Upper lobe of left lung (tissue), 4 donors: ENCODE measurements around the gene ENKUR.

ENCODE experiments used
- EP300 ChIP-seq, 4 donors: sonication (generic); formaldehyde crosslinking; IDR thresholded peaks; one replicate each; pipeline ENCODE4 v1.5.1; 2017; ENCODE audit warnings: antibody characterized with exemption in 4 of 4, control low read depth in 2 of 4
- POLR2A ChIP-seq, 4 donors: fragments of 450-650 bp; IDR thresholded peaks; one replicate each; pipeline ENCODE4 v1.5.1; 2016 to 2017; ENCODE audit warnings: antibody characterized with exemption in 4 of 4, mild to moderate bottlenecking in 2 of 4
- POLR2AphosphoS5 ChIP-seq, 2 donors: sonication (generic); formaldehyde crosslinking; IDR thresholded peaks; one replicate each; pipeline ENCODE4 v1.5.1; 2017; ENCODE audit warnings: antibody characterized with exemption in 2 of 2
- TF ChIP-seq, protein P1 (sequence below), 6 experiments: fragments of 450-650 bp in 4 of 6; fragments of 200-600 bp in 2 of 6; sonication (generic) in 2 of 6; IDR thresholded peaks; one replicate each; pipeline ENCODE4 v1.5.1; 2016 to 2019; ENCODE audit warnings: antibody characterized with exemption in 6 of 6

DNA sequence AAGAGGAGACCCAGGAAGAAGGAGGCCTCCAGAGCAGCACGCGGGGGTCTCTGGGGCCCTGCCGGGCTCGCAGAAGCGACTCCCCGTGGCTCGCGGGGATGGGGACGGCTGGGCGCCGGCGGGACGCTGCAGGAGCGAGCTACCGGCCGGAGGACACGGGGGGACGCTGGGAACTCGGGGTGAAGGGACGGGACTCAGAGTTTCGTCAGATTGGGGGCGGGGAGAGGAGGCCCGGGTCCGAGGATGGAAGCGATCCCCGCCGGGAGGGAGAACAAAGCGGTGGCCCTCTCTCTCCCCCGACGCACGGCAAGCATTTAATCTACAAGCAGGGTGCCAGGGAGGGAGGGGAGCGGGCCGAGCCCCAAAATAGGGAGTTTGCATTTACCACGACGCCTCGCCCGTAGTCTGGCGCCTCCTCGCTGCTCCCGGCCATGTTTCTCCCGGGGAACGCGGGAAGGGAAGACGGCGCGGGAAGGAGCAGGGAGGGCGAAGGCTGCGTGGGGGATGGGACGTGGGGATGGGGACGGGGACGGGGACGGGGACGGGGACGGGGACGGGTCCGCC, 63.7 kb downstream of the ENKUR start, which contains the start of gene PRTFDC1:
- TF ChIP-seq, protein P1, sequence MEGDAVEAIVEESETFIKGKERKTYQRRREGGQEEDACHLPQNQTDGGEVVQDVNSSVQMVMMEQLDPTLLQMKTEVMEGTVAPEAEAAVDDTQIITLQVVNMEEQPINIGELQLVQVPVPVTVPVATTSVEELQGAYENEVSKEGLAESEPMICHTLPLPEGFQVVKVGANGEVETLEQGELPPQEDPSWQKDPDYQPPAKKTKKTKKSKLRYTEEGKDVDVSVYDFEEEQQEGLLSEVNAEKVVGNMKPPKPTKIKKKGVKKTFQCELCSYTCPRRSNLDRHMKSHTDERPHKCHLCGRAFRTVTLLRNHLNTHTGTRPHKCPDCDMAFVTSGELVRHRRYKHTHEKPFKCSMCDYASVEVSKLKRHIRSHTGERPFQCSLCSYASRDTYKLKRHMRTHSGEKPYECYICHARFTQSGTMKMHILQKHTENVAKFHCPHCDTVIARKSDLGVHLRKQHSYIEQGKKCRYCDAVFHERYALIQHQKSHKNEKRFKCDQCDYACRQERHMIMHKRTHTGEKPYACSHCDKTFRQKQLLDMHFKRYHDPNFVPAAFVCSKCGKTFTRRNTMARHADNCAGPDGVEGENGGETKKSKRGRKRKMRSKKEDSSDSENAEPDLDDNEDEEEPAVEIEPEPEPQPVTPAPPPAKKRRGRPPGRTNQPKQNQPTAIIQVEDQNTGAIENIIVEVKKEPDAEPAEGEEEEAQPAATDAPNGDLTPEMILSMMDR (IDR thresholded peaks at IDR 0.05): no peak
- no peak for TF ChIP-seq POLR2A (IDR thresholded peaks at IDR 0.05)
- no peak for TF ChIP-seq EP300 (IDR thresholded peaks at IDR 0.05)
- peak in 1 of 2 donors; percentile 7 for TF ChIP-seq POLR2AphosphoS5 (IDR thresholded peaks at IDR 0.05)
